Left forelimb (tissue), 1 donor: ENCODE measurements around the gene BDKRB2.

Experiments used
- DNase-seq: peaks from one replicate; pipeline ENCODE4 v3.0.0-alpha.2; 2018; ENCODE audit warnings: low spot score

The BDKRB2 gene

GRCh38 chr14:96176811-96177211 lies 27.8 kb upstream of the BDKRB2 start:
- no peak for DNase-seq

DNA sequence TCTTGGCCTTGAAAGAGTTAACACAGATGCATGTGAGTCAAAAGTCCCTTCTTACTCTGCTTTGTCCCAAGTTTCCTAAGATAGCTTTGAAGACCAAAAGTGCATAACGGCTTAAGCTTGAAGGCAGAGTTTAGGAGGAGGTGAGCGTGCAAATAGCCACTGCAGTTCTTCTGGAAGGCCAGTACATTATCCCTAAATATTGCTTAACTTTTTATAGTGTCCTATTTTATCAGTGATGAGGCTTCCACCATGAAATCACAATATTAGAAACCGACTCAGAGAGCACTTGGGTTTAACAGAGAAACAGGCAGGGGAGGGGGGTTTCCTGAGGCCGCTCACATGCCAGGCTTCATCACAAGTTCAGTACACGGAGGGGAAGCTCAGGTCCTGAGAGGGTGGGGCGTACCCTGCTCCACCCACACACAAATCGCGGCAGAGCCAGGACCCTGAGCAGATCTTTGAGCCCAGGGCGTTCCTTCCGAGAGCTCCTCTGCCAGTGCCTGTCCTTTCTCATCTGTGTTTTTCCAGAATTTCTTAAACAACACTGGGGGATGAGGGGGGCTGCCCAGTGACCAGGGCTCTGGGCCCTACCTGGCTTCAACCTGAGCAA lies 26.8 kb upstream of the BDKRB2 start:
- DNase-seq, result no peak

DNA sequence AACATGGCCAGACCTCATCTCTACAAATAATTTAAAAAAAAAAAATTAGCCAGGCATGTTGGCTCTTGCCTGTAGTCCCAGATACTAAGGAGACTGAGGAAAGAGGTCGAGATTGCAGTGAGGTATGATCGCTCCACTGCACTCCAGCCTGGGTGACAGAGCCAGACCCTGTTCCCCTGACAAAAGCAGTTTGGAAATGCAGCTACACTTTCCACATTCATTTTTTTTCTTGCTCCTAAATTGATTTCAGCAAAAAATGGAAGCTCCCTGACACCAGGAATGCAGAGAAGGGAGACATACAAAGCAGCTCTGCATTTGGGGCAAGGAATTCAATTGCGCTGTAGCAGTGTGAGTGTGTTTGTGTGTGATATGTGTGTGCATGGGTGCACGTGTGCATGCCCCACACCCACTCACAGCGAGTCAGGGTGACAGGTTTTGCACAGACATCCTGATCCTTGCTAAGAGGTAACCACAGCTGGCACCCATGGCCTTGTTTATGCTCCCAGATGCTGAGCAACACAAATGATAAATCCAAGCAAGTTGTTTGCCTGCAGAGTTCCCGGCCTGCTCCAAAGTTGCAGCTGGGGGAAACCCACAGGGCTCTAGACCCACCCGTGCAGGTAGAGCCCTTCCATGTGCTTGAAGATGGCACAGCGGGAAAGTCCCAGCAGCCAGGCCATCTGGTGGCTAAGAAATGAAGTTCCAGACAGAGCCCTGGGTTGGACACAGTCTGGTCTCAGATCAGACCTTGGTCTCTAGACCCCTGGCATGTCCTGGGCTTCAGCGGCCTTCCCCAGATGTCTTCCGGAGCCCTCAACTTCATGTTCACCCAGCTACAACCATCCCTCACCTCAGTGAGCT lies 25.9 kb upstream of the BDKRB2 start:
- DNase-seq, result no peak

DNA sequence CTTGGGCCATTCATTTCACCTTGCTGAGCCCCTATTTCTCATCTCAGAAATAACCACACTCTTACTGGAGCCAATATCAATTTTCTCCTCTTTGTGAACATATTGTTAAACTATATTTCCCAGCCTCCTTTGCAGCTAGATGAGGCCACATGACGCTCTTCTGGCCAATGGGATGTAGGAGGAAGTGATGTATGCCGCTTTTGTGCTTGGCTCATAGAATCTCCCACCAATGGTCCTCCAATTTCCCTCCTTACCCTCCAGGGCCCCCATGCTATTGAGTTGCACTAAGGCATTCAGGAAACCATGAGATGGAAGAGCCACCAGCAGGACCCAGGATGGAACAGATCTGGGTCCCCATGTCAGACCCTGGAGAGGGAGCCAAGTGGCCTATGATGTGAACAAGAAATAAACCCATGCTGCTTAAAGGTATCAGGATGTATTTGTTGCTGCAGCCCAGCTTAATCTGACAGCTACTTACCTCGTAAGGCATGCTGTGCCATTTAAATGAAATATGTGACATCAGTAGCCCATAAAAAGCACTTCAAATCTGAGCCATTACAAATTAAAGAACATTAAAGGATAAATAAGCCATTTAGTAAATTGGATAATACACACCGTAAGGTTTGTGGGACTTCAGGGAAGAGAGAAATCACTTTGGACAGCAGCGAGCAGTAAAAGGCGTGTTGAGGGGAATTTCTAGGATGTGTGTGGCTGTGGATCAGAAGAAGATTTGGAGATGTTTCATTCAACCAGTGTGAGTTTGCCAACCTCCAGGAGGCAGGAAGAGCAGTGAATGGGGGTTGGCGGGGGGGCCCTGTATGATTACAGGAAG lies 24.4 kb upstream of the BDKRB2 start:
- no peak for DNase-seq

GRCh38 chr14:96181186-96182056 lies 23.2 kb upstream of the BDKRB2 start:
- DNase-seq, result no peak

DNA sequence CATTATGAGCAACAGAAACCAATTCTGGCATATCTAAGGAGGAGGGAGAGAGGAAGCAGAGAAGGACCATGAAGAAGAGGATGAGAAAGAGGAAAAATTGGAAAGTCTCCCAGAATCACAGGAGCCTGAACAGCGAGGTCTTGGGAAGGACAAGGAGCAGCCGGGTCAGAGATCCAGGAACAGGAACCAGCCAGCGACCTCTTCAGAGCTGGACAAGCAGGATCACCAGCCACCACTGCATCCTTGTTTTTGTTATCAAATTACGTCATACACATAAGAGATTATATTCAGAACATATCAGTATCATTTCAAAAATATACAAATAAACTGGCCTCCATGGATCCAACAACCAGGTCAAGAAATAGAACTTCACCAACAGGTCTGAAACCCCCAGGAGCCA lies 22.1 kb upstream of the BDKRB2 start:
- DNase-seq, result no peak

DNA sequence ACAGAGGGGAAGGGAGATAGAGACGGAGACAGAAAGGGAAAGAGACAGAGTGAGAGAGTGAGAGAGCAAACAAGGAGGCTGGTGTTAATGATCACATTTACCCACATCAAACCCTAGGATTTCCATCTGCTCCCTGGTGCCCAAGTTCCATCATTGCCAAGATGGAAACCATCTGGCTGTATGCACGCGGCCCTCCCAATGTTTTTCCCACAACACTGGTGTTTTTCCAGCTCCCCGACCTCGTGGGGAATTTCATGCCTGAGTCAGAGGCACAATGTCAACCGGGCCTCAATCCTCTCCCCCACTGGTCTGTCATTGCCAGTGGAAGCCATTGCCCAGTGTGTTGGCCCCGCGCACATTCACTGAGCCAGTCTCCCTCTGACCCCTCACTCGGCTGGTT lies 19.9 kb upstream of the BDKRB2 start:
- DNase-seq, result no peak

- no peak for DNase-seq
Measured at GRCh38 chr14:96187216-96188031, 17.2 kb upstream of the BDKRB2 start.

GRCh38 chr14:96189281-96189711 lies 15.3 kb upstream of the BDKRB2 start:
- DNase-seq, result no peak

- no peak for DNase-seq
Measured at GRCh38 chr14:96191353-96191752, 13.3 kb upstream of the BDKRB2 start.

- no peak for DNase-seq
Measured at GRCh38 chr14:96191841-96192462, 12.7 kb upstream of the BDKRB2 start.

DNA sequence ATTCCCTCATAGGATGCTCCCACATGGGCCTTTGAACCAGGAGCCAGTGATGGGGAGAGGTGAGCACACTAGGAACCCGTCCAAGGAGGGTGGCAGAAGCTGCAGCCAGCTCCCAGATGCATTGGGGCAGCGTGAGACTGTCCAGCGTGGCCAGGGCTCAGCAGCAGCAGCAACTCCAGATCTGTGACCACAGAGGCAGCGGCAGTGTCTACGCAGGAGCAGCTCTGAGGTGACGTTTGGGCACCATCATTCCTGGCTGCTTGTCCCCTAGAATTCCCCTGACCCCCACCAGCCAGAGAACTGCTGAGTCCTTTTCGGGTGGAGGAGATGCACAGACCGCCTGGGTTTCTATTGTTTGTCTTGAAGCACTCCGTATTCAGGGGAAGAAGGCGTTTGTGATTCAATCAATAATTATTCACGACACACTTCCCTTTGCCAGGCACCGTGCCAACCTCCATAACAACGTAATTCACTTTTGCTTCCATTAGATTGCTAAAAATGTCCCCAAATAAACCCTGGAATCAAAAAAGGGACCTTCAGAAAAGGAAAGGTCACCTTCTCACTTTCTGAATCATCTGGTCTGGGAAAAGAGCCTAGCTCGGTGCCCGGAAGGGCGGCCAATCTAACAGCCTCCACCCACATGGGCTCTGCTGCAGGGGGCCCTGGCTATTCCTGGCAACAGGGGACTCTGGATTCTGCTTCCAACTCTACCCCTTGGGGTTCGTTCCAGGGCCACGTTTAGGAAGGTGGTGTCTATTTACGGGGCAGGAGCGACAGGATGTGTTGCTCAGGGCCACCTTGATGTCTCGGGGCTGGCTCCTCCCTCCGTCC lies 11.4 kb upstream of the BDKRB2 start:
- no peak for DNase-seq

- no peak for DNase-seq
Measured at GRCh38 chr14:96194262-96194656, 10.4 kb upstream of the BDKRB2 start.

DNA sequence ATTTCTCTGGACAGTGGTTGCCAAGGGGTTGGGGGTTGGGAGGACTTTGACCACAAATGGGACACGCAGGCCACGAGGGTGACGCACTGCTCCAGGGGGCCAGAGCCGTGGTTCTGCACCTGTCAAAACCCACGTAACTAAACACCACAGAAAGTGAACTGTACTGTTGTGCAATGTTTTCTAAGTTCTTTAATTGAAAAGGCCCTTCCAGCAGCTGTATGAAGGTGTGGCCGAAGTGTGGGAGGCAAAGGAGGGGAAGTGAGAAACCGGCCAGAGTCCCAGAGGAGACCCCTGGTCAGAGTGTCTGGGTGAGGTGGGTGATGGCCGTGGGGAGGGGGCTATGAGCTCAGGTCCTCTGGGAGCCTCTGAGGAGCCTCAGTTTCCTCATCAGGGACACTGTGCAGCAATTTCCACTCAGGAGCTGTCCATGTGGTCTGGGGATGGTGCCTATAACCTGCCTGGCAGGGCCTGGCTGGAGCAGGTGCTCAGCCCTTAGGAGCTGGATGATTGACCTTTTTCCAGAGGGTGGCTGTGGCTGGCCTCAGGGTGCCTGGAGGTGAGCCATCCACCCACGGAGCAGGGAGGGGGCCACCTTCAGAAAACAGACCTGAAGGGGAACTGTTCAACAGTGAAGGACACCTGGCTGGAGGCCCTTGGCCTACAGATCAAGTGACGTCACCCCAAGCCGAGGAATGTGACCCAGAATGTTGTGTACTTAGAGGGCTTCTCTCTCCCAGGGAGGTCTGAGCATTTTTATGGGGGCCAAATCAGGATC lies 9.8 kb upstream of the BDKRB2 start:
- no peak for DNase-seq

DNA sequence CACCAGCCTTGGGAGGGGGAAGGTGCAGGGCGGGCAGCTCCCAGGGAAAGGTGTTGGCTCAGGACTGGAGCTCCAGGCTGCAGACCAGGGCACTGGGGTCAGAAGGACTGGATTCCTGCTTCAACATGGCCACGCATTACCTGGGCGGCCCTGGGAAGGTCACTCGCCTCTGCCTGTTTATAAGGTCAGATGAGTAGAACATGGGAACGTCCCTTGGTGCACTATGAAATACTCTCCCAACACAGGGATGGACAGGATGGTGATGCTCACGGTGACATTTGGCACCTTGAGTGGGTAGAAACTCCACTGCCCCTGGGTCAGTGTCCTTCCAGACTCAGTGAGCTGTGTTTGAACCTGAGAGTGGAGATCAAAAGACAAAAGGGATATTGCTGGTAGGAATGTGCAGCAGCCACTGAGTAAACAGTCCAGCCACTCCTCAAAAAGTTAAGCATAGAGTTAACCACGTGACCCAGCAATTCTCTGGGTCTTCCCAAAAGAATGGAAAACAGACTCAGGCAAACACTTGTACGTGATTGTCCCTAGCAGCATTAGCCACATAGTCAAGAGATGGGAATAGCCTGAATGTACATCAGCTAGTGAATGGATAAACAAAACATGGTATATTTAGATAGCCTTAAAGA lies 9.1 kb upstream of the BDKRB2 start:
- DNase-seq, result no peak

GRCh38 chr14:96197163-96197852 lies 7.3 kb upstream of the BDKRB2 start:
- no peak for DNase-seq

- no peak for DNase-seq
Measured at GRCh38 chr14:96197969-96198368, 6.7 kb upstream of the BDKRB2 start.
